GM18526 (cell line): ENCODE data around the gene SYT1.

ENCODE experiments used
- POLR2A ChIP-seq: IDR thresholded peaks from 3 replicates; pipeline ENCODE4 v1.6.1; 2011; ENCODE audit not compliant: insufficient read length; ENCODE audit errors: extremely low read depth

The SYT1 gene

DNA sequence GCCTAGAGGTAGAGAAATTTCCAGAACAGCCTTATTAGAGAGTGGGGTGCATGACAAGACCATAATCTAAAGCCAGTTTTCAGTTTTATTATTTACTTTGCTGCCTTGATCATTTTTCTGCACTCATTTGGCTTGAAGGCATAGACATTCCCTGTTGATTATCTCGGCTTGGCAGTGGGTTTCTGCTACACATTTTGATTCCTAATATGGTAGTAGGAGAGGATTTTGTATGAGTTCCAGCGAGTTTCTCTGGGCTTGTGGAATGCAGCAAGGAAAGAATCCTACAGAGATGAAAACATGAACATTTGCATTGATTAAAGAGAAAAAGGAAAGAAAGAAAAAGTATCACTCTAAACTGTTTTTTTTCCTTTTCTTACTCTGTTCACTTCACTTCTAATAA lies 545.0 kb downstream of the SYT1 start:
- TF ChIP-seq POLR2A, result no peak

DNA sequence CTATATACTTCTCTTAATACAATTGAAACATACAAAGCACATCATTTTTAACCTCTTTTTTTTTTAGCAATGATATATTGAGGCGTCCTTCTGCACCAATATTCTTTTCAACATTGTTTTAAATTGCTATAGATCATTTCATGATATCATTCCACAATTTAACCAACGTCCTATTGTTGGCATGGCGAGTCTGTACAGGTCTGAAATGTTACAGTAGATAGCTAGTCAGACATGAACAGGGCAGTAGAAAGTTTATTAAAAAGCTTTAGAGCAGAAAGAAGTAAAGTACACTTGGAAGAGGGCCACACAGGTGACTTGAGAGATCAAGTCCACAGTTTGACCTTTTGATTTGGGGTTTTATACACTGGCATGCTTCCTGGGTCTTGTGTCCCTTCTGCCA lies 547.2 kb downstream of the SYT1 start:
- no peak for TF ChIP-seq POLR2A

DNA sequence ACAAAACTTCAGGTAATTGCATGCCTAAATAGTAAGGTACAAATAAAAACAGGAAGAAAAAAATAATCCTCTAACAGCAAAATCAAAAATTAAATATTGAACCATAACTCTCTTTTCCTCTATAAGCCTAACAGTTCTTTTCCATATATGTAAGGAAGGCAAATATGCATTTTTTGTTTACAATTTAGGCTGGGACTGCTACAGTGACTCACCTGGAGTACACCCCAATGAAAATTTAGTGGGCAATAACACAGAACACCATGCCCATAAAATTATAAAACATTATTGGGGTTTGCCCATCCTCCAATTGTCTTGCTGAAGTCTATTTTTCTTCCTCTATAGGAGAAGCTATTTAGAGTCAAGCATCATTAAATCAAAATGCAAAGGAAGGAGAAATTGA lies 549.2 kb downstream of the SYT1 start:
- no peak for TF ChIP-seq POLR2A

DNA sequence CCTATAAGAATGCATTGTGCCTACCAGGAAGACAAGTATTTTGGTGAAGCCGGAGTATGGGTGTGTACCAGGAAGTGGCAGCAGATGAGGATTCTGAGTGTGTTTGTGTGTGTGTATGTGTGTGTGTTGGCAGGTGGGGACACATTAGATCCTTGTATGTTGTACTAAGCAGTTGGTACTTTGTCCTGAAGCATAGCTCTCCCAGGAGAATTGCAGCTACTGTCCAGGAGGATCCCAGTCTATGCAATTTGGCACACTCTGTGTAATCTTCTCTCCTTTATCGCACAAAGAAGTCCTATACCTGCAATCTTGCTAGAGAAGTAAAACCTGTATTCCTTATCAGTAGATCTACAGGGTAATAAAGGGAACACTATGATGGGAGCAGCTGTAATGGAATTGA lies 549.7 kb downstream of the SYT1 start:
- TF ChIP-seq POLR2A, result no peak

DNA sequence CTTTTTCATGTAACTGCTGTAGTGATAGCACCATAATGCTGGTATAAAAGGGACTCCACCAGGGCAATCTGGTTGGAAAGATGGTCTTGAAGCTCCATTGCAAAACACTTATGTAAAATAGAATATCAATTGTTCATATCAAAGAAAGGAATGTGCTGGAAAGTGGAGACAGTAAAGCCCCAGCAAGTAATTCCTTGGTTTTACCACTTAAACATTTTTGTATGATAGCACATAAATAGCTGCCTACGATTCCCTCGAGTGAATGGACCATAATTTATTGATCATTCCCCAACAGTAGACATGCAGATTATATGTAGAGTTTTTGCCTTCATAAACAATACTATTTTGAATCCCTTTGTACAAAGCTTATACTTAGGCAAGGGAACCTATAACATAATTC lies 550.7 kb downstream of the SYT1 start:
- TF ChIP-seq POLR2A, result no peak

DNA sequence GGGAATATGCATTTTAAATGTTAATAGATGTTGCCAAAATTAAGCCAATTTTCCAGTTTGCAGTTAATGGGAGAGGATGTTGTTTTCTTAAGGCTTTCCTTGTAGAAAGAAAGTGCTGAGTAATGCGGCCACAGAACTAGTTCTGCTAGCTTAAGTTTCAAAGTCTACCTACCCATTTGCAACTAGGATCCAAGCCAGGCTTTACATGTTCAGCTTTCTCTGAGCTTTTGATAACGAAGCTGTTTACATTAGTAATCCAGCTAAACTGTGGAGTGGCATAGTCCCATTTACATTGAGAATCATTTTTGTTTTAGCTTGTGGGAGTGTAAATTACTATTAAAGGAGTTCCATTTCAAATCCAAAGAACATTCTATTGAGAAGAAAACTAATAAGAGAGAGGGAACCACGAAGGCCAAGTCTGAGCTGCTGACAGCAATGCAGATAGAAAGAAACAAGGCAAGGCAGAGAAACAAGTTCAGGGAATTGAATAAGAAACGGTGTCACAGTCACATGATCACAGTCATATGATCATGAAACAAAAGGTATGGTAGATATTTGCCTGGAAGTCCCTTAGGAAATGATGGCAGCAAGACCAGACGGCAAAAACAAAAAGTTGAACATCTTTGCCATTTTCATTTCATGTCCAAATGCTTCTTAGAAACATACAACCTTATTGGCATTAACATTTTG lies 551.3 kb downstream of the SYT1 start:
- no peak for TF ChIP-seq POLR2A

DNA sequence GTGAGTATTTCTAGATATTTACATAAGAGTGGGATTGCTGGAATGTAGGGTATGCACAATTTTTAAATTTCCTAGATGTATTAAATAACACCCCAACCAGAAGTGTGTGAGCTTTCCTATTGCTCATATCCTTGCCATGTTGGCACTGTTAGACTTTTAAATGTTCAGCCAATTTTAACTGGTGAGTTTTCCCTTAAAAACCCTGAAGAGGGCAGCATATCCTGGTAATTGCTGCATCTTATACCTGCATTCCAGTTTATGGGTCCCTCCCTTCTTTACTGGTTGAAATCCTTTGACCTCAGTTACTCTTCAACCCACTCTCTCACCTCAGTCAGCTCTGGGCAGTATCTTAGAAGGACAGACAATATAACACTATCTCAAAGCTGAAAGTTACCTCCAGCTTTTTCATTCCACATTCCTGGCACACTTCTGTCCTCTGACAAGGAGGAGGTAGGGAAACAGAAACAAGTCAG lies 555.6 kb downstream of the SYT1 start:
- TF ChIP-seq POLR2A, result no peak

DNA sequence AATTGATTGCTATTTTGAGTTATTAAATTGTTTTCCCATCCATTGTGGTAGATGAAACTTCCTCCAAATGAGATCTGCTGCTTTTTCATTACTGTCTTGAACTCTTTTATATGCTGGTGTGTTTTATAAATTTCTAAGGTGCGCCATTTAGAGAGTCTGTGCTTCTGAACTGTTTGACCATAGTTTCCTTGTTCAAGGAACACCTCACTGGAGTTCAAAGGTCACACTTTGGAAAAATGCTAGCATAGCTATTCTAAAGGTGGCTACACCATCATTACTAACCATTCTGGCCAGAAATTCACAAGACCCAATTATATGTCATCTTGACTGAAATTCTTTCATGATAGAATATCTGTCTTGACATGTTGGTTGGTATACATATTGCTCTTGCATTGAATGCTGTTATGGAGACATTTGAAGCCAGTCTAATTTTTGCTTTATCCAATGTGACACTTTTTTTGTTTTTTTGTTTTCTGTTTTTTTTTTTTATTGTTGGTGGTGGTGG lies 556.7 kb downstream of the SYT1 start:
- TF ChIP-seq POLR2A, result no peak

DNA sequence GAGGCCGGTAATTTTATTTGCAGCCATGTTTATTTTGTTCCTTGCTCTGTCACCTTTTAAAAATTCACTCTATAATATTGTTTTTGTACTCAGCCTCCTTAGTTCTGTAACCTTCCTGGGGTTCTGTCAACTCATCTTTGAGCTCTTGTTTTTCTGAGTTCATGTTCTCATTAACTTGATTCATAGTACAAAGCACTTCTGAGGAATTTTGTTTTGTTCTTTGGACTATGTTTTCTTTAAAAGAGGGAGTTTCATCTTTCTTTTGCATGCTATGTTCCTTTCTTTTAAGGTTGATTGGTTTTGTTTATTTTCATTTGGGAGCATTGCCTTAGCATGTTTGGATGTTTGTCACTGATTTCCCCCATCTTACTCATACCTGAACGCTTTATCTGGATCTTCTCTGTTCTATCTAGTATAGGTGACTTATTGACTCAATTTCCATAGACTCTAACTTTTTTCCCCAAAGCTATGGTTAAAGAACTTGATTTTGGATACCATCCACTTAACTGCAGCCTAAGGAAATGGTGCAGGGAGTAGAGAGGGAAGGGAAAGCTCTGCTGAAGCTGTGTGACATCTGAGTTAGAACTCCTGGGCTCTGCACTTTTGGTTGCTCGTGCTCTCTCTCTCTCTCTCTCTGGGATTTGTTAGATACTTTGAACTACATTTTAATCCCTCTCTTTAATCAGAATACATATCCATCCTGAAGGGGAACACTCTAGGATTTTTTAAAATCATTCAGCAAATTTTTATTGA lies 557.7 kb downstream of the SYT1 start:
- TF ChIP-seq POLR2A, result no peak

DNA sequence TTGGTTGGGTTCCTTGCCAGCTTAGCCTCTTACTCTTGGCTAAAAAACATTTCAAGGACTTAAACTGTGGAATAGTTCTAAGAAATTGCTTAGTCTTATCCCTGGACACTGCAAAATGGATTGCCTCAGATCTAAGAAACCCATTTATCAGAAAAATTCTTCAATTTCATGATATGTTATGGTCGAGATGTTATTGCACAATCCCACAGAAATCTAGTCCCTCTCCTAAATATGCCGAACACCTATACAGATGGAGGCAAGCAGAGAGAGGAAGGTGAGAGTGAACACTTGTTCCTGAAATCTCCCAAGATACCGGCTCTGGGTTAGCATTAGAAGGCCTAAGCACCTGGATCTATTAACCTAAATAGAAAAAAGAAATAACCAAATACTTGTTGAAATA lies 559.0 kb downstream of the SYT1 start:
- no peak for TF ChIP-seq POLR2A

DNA sequence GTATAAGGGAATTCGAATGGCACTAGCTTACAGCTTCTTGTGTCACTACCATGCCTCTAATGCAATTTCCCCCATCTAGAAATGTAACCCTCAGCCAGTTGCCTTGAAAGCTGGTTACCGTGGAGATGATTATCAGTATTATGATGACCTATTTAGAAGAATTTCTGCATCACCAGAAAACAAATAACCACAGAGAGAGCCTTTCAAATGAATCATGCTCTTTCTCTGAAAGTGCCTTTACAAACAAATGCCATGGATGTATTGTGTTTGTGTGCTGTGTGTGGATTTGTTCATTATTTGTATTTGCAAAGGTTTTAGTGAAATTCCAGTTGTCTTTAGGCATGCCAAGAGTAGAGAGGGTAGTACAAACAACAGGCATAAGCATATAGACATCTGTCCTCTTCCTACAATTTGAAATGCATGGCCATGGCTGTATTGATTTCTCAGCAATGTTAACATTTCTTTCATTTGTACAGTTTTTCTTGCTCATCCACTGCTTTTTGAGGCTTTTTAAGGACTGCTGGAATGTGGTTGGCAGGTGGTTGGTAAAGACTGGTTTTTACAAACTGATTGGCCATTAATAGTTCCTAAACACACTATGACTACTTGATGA lies 559.6 kb downstream of the SYT1 start:
- TF ChIP-seq POLR2A, result no peak

DNA sequence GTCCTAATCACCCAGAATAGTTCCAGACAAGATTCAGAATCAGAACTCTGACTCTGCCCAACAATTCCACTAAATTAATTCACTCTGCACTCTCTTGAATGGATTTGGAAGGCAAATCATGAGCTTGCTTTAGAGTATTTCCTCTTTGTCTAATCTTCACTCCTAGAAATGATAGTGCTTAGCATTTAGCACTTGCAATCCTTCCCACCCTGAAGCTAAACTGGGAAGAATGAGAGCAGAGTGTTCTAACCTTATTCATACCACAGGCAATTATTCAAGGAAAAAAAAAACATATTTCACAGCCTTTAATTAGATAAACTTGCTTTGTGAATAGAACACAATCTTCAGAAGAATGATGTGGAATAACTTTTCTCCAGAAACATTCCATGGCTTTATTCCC lies 561.5 kb downstream of the SYT1 start:
- no peak for TF ChIP-seq POLR2A

DNA sequence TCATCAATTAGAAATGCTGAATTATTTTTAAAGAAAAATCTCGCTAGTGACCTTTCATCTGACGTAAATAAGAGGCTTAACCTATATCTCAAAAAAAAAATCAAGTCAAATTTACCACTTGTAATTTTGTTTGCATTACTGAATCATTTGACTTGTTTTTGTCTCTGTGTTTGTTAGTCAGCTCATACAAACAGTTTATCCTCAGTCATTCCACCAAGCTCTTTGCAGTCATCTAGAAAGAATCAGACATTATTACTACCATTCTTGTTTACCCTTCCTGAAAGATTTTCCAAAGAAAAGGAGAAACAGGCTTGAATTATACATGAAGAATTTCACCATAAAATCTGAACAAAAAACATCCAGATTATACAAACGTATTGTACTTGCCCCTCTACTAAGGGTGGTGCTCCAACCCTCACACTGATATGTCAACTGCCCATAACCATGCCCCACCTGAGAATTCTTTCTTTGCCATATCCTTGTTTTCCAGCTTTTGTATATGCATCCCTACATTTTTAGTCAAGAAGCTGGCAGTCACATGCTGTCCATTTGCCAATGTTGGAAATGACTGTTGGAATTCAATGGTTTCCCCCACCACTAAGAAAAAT lies 569.0 kb downstream of the SYT1 start:
- no peak for TF ChIP-seq POLR2A

DNA sequence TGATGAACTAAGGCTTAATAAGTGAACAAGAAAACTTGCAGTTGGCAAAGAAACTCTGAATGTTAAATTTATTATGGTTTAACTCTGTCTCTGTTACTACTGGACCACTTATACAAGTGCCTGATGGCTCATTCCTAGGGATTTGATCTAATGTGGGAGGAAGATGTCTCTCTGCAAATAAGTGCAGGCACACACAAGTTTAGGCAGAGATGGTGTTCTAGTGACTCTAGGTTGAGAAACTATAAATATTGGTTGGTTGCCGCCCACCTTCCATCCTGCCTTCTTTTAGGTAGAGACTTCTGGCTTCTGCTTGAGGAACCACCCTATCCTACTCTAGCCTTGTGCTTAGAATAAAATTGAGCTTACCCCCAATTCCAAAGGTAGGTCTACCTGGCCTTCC lies 570.0 kb downstream of the SYT1 start:
- TF ChIP-seq POLR2A, result no peak

DNA sequence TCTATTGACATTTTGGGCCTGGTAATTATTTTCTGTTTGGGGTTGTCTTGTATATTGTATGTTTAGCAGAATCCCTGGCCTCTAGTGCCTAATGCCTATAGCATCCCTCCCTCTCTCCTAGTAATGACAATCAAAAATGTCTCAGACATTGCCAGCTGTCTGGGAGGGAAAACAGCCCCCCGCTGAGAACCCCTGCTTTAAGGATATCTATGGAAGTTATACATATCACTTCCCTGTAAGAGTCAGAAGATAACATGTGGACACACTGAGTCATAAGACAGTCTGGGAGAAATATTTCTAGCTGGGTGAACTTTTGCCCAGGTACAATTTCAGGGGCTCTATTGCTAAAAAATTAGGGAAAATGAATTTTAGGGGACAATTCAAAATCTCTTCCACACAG lies 571.2 kb downstream of the SYT1 start:
- TF ChIP-seq POLR2A, result no peak
